Right atrium auricular region (tissue), 2 donors: ENCODE measurements around the gene ADAM10. TPM values are rescaled to one million over a fixed set of nuclear protein-coding genes. Genes with fewer than 3 reads are reported as not detected.

ENCODE experiments used
- DNase-seq: peaks from one replicate; pipeline ENCODE4 v3.0.0-alpha.2; 2019; ENCODE audit warnings: low spot score
- H3K27ac ChIP-seq, 2 donors: fragments of 200-600 bp; sonication (generic); 1 replicate in 1 of 2; 2 replicates in 1 of 2; pipeline ENCODE4 v1.5.1; 2016 to 2019
- H3K27me3 ChIP-seq, 2 donors: fragments of 200-600 bp; sonication (generic); one replicate each; pipeline versions ENCODE4 v1.5.1 to v1.6.0; 2017 to 2019
- H3K36me3 ChIP-seq: fragments of 200-600 bp; sonication (generic); one replicate; pipeline ENCODE4 v1.5.1; 2016
- H3K4me1 ChIP-seq, 2 donors: fragments of 200-600 bp; sonication (generic); one replicate each; pipeline versions ENCODE4 v1.5.1 to v1.6.0; 2017 to 2019
- H3K4me3 ChIP-seq, 2 donors: fragments of 200-600 bp; sonication (generic); 1 replicate in 1 of 2; 2 replicates in 1 of 2; pipeline ENCODE4 v1.5.1; 2017 to 2019; ENCODE audit warnings: mild to moderate bottlenecking in 1 of 2, moderate library complexity in 1 of 2
- H3K9me3 ChIP-seq, 2 donors: fragments of 200-600 bp; sonication (generic); one replicate each; pipeline ENCODE4 v1.5.1; 2019
- CTCF ChIP-seq, 2 donors: fragments of 200-600 bp; sonication (generic); IDR thresholded peaks; one replicate each; pipeline ENCODE4 v1.5.1; 2019; ENCODE audit warnings: antibody characterized with exemption in 2 of 2
- total RNA-seq, 2 donors: library from RNA; depleted of rRNA; stranded (reverse); fragments of >200 nt; gene quantifications; one replicate each; pipeline ENCODE4 v1.1.0, GENCODE V29; 2016

The ADAM10 gene
- total RNA-seq, 2 donors from 2014 or later = 40.8 to 42.0 TPM

- Histone ChIP-seq H3K27me3 (no peaks in the 10 kb centered on the region), H3K36me3 (no peaks in the 10 kb centered on the region), H3K4me1 (peaks cover 0 to 51% of the 10 kb centered on the region in 2 donors), H3K9me3 (no peaks in the 10 kb centered on the region), H3K27ac (peak overlapping the region; percentile 70 to 91), H3K4me3 (no peak overlapping the region)
- no peak for TF ChIP-seq CTCF (IDR thresholded peaks at IDR 0.05)
- peak; percentile 77 for DNase-seq
Observed at GRCh38 chr15:58546635-58547627, 202.6 kb downstream of the ADAM10 start.

- DNase-seq = peak; percentile 47
- no peak for TF ChIP-seq CTCF (IDR thresholded peaks at IDR 0.05)
- H3K27ac ChIP-seq = peak overlapping the region; percentile 70 to 91
Observed at GRCh38 chr15:58546066-58546591, 203.4 kb downstream of the ADAM10 start.

GRCh38 chr15:58545307-58546065 lies 204.0 kb downstream of the ADAM10 start:
- H3K27me3 ChIP-seq = no peaks in the 10 kb centered on the region
- peak; percentile 56 for DNase-seq
- peaks cover 0 to 43% of the 10 kb centered on the region in 2 donors for H3K4me1 ChIP-seq
- TF ChIP-seq CTCF (IDR thresholded peaks at IDR 0.05) = no peak
- H3K27ac ChIP-seq = peak overlapping the region; percentile 70 to 91
- no peaks in the 10 kb centered on the region for H3K36me3 ChIP-seq
- no peaks in the 10 kb centered on the region for H3K9me3 ChIP-seq
- no peak overlapping the region for H3K4me3 ChIP-seq

More at GRCh38 chr15:58546066-58546591, 203.4 kb downstream of the ADAM10 start:
- Histone ChIP-seq H3K4me3 (no peak overlapping the region), H3K36me3 (no peaks in the 10 kb centered on the region), H3K27me3 (no peaks in the 10 kb centered on the region), H3K4me1 (peaks cover 0 to 43% of the 10 kb centered on the region in 2 donors), H3K9me3 (no peaks in the 10 kb centered on the region)

GRCh38 chr15:58544756-58545155 lies 204.8 kb downstream of the ADAM10 start:
- H3K36me3 ChIP-seq = no peaks in the 10 kb centered on the region
- peak; percentile 30 for DNase-seq
- H3K4me1 ChIP-seq = peaks cover 0 to 38% of the 10 kb centered on the region in 2 donors
- H3K27me3 ChIP-seq = no peaks in the 10 kb centered on the region
- peak overlapping the region in 1 of 2 donors; percentile 91 for H3K27ac ChIP-seq
- no peak overlapping the region for H3K4me3 ChIP-seq
- TF ChIP-seq CTCF (IDR thresholded peaks at IDR 0.05) = no peak
- H3K9me3 ChIP-seq = no peaks in the 10 kb centered on the region

GRCh38 chr15:58543664-58544335 lies 205.7 kb downstream of the ADAM10 start:
- Histone ChIP-seq H3K4me1 (peaks cover 0 to 28% of the 10 kb centered on the region in 2 donors), H3K9me3 (no peaks in the 10 kb centered on the region), H3K36me3 (no peaks in the 10 kb centered on the region), H3K4me3 (no peak overlapping the region), H3K27ac (no peak overlapping the region), H3K27me3 (no peaks in the 10 kb centered on the region)
- no peak for TF ChIP-seq CTCF (IDR thresholded peaks at IDR 0.05)
- DNase-seq = peak; percentile 52
